GM18951 (cell line): Measurements from ENCODE around the gene RXYLT1.
A peak's percentile ranks its signal among the peaks of the same experiment; 100 is the strongest.
"Not testable (repeated sequence)": the region's sequence is repeated elsewhere in the genome, so short reads cannot be mapped to it uniquely, and the experiment has no call there.

ENCODE experiments used
- POLR2A ChIP-seq: IDR thresholded peaks from 4 replicates; pipeline ENCODE4 v1.6.1; 2011; ENCODE audit warnings: mild to moderate bottlenecking; ENCODE audit not compliant: insufficient read length, insufficient read depth; ENCODE audit errors: extremely low read depth
- in situ Hi-C: fragments of 300-500 bp; cut with MboI; formaldehyde crosslinking; loops from one replicate; pipeline ENCODE4 v1.12.0; 2022; ENCODE audit warnings: low sequenced_read_pairs, mixed read lengths, inconsistent platforms; ENCODE audit not compliant: unreplicated experiment

RXYLT1 gene, protein sequence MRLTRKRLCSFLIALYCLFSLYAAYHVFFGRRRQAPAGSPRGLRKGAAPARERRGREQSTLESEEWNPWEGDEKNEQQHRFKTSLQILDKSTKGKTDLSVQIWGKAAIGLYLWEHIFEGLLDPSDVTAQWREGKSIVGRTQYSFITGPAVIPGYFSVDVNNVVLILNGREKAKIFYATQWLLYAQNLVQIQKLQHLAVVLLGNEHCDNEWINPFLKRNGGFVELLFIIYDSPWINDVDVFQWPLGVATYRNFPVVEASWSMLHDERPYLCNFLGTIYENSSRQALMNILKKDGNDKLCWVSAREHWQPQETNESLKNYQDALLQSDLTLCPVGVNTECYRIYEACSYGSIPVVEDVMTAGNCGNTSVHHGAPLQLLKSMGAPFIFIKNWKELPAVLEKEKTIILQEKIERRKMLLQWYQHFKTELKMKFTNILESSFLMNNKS

DNA sequence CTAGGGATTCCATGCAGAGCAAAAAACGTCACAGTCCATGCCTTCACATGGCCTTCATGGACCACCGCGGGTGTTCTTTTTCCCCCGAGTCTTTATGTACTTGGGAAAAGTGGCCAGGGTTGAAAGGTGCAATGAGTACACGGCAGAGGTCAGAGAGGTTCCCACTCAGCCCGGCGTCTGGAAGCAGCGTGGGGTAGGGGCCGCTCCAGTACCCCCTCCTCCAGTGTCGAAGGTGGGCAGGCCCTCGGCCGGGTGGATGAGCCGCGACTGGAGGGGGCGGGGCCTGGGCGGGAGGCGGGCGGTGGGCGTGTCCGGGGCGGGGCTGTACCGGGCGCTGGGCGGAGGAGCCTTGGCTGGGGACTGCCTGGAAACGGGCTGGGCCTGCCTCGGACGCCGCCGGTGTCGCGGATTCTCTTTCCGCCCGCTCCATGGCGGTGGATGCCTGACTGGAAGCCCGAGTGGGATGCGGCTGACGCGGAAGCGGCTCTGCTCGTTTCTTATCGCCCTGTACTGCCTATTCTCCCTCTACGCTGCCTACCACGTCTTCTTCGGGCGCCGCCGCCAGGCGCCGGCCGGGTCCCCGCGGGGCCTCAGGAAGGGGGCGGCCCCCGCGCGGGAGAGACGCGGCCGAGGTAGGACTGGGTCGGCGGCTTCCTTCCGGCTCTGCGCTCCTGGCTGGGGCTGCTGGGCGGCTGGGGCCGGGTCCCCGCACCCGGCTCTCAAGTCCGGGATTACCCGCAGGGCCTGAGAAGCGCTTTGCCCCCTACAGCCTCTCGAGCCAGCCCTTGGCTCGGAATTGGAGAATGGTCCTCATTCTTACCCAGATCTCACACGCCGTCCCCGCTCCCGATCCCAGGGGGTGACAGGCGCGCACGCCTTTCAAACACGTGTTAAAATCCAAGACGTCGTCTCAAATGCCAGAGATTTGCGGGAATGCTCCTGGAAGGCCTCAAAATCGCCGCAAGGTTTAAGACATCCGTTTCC, at the start of gene RXYLT1:
TSS of gene RXYLT1 (plus strand) at position 412 of the 984 bp plus-strand sequence. CDS start at position 464, 52 bp downstream.
- in situ Hi-C loops, result no loop called here

DNA sequence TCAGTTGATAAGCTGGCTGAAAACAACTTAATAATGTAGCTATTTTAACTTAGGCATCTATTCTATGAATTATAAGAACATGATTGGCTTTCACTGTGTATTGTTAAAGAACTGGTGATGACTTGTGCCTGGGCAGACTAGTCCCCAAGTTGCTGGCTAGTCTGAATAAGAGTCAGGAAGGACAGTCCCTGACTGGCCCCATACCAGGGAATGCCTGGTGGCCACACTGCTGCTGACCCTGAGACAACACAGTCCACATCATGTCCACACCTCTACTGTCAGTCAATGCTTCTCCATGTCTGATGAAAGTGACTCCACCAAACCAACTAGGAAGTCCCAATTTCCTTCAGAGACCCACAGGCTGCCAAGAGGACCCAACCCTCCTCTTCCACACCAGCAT, 46.9 kb upstream of the RXYLT1 start:
- in situ Hi-C loops, result not testable (repeated sequence)

More for the DNA sequence above, at the start of gene RXYLT1:
- peak; percentile 87 for TF ChIP-seq POLR2A

DNA sequence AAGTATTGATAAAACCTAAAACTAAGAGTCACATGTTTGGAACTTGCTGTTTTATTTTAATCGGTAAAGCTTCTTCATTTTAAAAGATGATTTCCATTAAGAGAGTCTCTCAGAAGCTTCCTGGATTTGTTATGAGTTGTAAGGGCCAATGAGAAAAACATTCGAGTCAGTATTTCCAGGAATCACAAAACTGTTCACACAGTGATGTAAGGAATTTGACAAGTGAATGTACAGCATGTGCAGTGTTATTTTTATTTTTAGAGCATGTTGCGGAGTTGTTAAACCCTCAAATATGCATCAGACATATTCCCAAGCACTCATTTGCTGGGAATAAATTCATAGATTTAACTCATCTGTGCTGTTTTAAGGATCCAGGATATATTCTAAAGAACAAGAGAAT, 46.1 kb upstream of the RXYLT1 start:
- in situ Hi-C loops, result not testable (repeated sequence)

DNA sequence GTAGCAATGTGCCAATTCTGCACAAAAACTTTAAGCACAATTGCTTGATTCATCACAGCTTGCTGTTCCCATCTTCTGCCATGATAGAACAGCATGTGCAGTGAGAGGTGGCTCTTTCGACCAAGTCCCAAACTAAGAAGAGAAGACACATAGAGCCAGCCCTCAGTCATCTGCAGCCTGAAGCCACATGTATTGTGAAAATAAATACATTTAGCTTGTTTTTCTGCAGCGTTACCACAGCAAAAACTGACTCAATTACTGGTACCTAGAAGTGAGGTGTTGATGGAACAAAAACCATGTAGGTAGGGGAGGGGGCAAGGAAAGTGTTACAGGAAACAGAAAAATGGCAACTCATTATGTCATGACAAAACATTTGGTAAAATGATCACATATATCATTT, 39.2 kb upstream of the RXYLT1 start:
- in situ Hi-C loops, result not testable (repeated sequence)

- in situ Hi-C loops, result not testable (repeated sequence)
Measured at GRCh38 chr12:63741431-63741830, 38.3 kb upstream of the RXYLT1 start.

- in situ Hi-C loops, result not testable (repeated sequence)
Measured at GRCh38 chr12:63744110-63744509, 35.6 kb upstream of the RXYLT1 start.

DNA sequence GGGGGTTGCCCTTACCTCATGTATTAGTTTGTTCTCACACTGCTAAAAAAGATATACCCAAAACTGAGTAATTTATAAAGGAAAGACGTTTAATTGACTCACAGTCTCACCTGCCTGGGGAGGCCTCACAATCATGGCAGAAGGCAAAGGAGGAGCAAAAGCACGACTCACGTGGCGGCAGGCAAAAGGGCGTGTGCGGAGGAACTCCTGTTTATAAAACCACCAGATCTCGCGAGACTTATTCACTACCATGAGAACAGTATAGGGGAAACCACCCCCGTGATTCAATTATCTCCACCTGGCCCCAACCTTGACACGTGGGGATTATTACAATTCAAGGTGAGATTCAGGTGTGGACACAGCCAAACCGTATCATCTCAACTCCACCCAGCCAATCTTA, 33.2 kb upstream of the RXYLT1 start:
- in situ Hi-C loops, result not testable (repeated sequence)

DNA sequence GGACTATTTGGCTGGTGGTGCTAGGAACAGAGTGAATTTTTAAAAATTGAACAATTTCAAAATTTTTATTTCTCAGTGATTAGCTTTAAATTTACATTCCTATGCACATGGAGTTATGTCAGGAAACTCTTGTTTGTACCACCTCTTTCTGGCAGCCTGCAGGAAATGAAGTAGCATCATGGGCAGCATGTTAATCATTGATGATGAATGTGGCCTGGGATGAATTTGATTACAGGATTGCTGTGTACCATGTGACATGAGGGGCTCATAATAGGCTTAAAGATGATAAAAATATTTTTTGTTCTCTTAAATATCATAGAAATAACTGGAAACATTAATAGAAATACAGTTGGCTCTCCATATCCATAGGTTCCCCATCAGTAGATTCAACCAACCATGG, 32.6 kb upstream of the RXYLT1 start:
- in situ Hi-C loops, result not testable (repeated sequence)

DNA sequence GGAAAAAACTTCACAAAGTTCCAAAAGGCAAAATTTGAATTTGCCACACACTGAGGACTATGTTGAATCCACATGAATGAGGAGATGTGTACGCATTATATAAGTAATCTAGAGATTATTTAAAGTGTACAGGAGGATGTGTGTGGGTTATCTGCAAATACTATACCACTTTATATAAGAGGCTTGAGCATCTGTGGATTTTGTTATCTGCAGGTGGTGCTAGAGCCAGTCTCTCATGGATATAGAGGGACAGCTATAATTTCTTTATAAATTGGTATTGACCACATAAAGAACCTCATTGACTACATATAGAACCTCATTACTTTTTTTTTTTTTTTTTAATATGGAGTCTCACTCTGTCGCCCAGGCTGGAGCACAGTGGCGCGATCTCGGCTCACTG, 32.2 kb upstream of the RXYLT1 start:
- in situ Hi-C loops, result no loop called here
- no peak for TF ChIP-seq POLR2A

DNA sequence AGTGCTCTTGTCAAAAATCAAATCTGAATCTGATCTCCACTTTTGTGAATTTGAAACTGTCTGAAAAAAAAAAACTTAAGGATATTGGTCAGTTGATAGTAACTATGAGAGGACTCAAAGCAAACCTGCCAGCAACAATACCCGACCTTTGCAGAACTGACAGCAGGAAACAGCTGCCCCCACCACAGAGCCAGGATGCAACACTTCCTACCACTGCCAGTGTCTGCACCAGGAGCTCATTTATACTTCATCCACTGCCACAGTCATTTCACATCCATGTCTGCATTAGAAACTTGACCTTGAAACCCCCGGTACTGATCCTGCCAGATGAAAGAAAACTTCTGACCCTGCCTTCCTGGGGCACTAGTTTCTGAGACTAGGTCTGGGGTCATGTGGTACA, 27.4 kb upstream of the RXYLT1 start:
- in situ Hi-C loops, result no loop called here
- no peak for TF ChIP-seq POLR2A

- no peak for TF ChIP-seq POLR2A
- in situ Hi-C loops, result no loop called here
Measured at GRCh38 chr12:63752841-63753240, 26.9 kb upstream of the RXYLT1 start.

DNA sequence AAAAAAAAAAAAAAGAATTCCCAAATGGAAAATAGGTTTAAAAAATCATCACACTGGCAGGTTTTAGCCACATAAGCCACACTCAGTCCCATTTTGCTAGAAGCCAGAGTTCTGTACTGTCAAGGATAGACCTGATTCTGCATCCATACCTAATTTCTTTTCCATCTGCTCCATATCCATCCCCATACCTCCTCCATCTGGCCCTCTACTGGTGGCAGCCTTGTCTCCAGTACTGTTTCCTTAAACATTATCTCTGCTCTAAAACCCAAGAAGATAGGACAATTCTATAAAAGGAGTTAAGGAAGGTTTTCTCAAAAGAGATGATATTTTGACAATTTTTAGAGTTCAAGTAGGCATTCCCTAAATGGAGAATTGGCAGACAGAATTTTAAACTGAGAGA, 26.0 kb upstream of the RXYLT1 start:
- TF ChIP-seq POLR2A, result no peak
- in situ Hi-C loops, result no loop called here

- in situ Hi-C loops, result no loop called here
Measured at GRCh38 chr12:63764481-63764880, 15.2 kb upstream of the RXYLT1 start.

GRCh38 chr12:63766498-63766897, 13.2 kb upstream of the RXYLT1 start:
- in situ Hi-C loops, result no loop called here
- TF ChIP-seq POLR2A, result no peak

More at GRCh38 chr12:63764481-63764880, 15.2 kb upstream of the RXYLT1 start:
- TF ChIP-seq POLR2A, result no peak

DNA sequence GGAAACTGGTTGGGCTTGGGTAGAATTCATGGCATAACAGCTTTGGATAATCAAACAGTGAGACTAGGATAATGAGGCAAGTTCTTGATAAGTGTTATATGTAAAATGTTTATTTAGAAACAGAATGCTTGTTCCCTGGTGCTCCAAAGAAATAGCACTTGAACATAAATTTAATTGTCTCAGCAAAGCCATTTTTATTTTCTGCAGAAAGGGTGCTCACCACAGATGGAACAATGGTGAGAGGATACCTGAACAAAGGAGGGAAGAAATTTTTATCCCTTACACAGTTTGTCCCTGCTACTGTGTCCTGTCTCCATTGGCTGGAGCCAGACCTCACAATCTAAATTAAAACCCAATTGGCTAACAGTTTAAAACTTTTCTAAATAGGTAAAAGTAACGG, 9.3 kb upstream of the RXYLT1 start:
- TF ChIP-seq POLR2A, result no peak

More for the DNA sequence above, 9.3 kb upstream of the RXYLT1 start:
- in situ Hi-C loops, result no loop called here
